ENCODE data around the gene OPTN.
"Not testable (repeated sequence)": the region's sequence is repeated elsewhere in the genome, so short reads cannot be mapped to it uniquely, and the experiment has no call there.

Gene OPTN

DNA sequence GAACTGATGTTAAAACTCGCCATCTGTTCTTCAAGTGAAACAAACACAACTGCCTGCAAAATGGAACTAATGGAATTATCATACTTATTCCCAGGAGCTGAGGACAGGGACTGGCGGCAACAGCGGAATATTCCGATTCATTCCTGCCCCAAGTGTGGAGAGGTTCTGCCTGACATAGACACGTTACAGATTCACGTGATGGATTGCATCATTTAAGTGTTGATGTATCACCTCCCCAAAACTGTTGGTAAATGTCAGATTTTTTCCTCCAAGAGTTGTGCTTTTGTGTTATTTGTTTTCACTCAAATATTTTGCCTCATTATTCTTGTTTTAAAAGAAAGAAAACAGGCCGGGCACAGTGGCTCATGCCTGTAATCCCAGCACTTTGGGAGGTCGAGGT is 36.7 kb downstream of the OPTN start:
- DNase-seq: no peak

DNA sequence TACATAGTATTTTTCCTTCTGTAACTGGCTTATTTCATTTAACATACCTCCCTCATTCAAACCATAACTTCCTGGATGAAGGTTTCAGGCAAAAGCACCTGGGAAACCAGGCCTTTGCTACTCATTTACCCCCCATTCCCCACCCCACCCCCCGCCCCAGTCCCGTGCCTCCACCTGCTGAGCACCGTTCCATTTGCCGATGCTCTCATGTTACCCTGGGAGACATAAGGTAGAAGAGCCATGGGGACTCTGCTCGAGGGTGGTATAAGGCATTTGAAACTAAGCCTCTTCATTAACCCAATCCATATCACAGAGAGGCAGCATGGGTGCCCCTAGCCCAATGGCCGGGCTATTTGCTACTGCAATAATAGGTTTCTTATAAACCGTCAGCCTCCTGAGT is 39.2 kb downstream of the OPTN start:
- DNase-seq: no peak

DNA sequence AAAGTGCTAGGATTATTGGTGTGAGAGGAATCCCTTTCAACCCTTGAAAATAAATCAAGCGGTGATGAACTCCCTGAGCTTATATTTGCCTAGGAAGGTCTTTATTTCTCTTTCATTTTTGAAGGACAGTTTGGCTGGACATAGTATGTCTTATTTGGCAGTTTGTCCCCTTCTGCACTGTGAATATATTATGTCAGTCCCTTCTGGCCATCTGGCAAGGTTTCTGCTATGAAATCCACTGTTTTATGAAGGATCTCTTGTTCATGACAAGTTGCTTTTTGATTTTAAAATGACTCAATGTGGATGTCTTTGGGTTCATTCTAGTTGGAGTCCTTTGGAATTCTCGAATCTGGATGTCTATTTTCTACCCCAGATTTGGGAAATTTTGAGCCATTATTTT is 39.7 kb downstream of the OPTN start:
- no peak for DNase-seq

DNA sequence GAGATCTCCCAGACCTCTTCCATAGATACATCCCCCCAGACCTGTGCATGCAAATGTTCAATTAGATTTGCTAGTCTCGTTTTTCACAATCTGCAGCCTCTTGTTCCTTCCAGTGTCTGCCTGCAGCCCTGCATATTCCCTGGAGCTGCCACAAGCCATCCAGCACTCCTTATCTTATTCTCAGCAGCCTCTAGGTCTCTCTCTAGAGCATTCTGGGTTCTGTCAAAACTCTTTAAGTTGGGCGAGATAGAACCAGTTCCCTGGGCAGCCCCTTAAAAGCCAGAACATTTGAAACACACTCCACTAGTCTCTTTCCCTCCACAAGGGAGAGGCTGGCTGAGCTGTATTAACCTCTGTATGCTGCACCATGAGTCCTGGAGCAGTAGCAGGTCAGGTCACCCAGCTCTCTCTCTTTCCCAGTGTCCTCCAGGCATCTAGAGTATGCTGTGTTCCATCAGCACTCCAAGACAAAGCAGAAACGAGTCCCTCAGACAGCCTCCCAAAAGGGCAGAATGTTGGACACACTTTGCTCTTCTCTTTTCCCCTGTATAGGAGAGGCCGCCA is 40.7 kb downstream of the OPTN start:
- DNase-seq: no peak

DNA sequence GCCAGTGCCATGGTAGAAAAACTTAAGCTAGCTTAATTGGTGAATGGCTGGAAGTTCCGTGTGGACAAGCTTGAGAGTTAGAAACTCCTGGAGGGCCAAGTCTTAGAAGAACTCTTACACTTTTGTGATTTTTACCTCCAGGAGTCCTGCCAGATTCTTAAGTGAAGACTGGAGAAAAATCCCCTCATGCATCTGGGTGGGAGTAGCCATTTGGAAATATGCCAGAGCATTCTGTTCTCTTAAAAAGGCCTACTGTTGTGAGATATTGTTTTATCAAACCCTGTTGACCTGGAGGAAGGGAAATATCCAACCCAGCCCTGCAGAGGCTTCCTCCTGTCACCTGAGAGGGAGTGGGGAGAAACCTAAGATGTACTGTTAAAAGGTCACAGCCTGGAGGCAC is 43.8 kb downstream of the OPTN start:
- no peak for DNase-seq

DNA sequence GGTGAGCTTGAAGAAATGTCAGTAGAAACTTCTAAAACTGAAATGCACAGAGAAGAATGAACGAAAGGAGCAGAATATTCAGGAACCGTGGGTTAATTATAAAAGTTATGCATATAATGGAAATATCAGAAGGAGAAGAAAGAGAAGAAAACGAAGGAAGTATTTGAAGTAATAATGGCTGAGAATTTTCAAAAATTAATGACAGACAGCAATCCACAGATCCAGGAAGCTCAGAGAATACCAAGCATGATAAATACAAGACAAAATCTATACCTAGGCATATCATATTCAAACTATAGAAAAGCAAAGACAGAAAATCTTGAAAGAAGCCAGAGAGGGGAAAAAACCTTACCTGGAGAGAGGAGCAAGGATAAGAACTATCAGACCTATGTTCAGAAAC is 44.9 kb downstream of the OPTN start:
- no peak for DNase-seq

DNA sequence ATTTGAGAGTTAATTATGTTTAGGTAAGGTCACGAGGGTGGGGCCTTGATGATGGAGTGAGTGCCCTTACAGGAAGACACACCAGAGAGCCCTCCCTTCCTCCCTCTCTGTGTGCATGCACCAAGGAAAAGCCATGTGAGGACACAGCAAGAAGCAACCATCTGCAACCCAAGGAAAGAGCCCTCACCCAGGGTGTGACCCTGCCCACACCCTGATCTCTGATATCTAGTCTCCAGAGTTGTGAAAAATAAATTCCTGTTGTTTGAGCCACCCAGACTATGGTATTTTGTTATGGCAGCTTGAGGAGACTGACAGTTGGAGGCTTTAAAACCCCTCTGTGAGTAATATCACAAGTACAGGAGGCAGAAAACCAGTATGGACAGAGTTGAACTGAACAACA is 46.4 kb downstream of the OPTN start:
- DNase-seq: no peak

DNA sequence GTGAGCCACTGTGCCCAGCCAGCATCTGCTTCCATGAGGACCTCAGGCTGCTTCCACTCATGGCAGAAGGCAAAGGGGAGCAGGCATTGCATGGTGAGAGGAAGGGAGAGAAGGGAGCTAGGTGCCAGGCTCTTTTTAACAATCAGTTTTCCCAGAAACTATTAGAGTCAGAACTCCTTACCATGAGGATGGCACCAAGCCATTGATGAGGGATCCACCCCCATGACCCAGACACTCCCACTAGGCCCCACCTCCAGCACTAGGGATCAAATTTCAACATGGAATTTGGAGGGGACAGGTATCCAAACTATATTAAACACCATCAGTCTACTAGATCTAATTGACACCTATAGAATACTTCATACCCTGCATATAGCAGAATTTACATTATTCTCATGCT is 47.2 kb downstream of the OPTN start:
- no peak for DNase-seq

DNA sequence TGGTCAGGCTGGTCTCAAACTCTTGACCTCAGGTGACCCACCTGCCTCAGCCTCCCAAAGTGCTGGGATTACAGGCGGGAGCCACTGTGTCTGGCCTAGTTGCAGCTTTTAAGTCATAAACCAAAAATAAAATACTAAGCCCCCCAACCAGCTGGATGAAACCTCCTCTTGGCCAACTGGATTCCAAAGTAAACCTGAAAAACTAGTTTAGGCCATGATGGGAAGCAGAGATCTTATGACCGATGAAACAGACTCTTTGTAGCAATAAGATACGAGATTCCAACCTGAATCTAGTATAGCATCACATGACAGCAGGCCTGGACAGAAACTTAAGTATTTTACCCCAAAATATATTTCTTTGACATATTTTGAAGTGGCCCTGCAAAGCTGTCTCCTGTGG is 52.3 kb downstream of the OPTN start:
- DNase-seq: no peak

DNA sequence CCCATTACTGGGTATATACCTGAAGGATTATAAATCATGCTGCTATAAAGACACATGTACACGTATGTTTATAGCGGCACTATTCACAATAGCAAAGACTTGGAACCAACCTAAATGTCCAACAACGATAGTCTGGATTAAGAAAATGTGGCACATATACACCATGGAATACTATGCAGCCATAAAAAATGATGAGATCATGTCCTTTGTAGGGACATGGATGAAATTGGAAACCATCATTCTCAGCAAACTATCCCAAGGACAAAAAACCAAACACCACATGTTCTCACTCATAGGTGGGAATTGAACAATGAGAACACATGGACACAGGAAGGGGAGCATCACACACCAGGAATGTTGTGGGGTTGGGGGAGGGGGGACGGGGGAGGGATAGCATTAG is 55.9 kb downstream of the OPTN start:
- not testable (repeated sequence) for DNase-seq

DNA sequence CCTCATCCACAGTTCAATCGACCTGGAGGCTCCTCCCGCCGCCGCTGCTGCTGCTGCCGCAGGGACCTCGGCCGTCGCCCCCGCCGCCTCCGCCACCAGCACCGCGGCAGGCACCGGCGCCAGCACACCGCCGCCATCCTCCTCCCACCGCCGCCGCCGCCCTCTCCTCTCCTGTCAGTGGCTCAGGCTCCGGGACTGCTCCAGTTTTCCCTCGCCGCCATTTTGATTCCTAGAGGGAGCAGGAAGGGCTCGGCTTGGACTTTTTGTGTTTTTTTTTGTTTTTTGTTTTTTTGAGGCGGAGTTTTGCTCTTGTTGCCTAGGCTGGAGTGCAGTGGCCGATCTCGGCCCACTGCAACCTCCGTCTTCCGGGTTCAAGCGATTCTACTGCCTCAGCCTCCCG is 58.4 kb downstream of the OPTN start:
- DNase-seq: no peak

DNA sequence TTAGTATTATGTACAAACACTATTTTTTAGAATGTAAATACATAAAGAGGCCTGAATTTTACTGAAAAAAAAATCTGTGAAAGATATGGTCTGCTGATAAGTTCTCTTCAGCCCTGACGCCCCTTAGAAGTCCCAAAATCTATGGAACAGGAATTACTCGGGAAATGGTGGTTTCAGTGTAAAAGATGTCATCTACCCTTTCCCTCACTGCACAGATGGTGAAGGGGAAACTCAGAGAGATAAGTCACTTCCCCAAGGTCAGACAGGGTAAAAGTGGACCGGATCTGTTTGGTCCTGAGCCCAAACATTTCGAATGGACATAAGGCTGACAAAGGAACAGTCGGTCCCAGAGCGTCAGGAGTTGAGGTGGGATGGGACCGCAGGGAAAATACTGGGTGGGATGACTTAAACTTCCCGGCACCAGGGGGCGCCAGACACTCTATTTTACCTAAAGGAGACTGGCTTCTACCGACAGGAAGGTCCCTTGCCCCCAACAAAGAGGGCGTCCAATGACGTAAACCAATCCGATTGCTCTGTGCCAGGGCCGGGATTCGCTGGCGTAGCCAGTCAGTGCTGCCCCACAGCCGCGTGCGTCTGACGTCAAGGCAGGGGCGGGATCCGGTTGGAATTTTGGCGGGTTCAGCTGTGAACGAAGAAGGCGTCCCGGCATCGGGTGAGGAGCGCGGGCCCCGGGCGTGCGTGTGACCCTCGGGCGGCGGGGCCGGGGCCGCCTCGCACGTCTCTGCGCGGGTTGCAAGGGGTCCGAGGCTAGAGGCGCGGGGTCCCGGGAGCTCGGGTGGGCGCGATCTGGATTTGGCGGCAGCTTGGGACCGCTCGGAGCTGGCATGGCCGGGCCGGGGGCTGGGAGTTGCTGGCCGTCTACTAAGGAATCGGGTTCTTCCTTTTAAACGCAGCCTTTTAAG is 61.2 kb downstream of the OPTN start, which contains the start of gene MCM10:
Gene MCM10, plus strand, starts transcription at position 625 of the 923 bp plus-strand sequence. CDS start 2,645 bp downstream, outside the sequence.
- peak; percentile 94 to 97 for DNase-seq

DNA sequence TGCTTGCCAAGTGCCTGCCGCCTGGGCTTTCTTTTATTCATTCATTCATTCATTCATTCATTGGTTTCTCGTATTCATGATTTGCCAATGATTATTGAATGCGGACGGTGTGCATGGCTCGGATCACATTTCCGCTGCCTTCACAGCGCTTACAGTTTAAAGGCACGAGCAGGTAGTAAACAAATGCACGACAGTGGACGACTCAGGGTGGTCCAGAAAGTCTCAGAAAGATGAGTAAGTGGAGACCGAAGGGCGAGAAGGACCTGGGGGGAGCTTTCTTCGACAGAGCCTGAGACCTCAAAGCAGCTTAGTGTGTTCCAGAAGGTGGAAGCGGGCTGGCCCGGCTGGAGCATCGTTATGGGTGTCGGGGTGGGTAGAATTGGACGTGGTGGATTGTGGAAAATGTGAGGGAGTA is 61.9 kb downstream of the OPTN start:
- DNase-seq: no peak

DNA sequence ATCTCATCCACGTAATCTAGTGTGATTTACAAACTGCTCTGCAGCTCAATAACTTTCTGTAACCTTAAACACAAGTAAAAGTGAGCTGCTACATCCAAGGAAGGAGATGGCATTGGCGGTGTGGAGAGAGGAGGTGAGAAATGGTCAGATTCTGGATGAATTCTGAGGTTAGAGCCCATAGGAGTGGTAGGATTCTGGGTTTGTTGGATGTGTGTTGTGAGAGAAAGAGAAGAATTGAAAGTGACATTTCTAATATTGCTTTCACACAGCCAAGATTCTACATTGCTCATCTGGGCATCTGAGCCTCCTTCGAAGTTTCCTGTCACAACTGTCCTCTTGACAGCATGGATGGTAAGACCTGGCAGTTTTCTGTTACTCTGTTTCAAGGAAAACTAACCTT is 63.9 kb downstream of the OPTN start:
- no peak for DNase-seq

DNA sequence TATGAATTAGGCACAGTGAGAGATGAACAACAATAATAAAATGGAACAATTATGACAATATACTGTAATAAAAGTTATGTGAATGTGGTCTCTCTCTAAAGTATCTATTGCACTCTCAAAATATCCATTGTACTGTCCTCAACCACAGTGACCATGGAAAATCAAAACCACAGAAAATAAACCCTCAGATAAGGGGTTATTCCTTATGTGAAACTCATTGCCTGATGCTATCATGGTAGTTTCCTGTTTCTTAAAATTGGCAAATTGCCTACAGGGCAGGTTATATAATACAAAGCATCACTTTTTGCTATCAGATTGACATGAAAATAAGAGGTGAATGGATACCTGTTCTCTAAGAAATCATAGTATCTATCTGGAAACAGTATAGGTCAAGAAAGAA is 65.2 kb downstream of the OPTN start:
- no peak for DNase-seq

DNA sequence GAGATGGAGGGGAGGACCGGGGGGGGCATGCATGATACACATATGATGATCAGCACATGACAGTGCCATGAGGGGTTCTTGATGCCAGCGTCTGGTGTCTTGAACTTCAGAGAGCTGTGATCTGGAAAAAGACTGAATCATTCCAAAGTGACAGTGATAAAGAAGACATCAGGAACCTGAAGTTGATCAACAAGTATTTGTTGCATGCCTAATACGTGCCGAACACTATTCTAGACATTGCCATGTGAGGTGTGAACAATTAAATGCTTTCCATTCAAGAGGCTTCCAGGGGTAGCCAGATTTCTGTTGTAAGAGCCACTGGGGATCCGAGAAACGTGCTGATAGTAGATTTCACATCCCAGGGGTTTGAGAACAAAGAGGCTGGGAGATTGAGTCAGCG is 67.6 kb downstream of the OPTN start:
- DNase-seq: no peak

DNA sequence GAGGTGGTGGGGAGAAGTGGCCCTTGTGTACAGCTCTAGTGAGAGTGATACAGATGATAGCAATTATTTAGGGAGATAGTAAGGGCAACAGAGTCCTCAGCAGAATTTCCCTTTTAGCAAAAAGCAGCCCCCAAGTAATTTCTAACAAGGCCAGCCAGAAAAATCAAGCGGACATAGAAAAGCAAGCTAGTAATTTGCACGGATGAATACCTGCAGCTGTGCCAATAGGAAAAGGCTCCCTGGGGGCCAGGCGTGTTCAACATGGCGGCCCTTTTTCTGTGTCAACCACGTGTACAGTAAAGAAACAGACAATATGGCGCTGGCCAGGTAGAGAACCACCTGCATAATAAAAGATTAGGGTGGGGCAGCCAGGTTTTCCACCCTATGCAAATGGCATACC is 68.8 kb downstream of the OPTN start:
- no peak for DNase-seq

DNA sequence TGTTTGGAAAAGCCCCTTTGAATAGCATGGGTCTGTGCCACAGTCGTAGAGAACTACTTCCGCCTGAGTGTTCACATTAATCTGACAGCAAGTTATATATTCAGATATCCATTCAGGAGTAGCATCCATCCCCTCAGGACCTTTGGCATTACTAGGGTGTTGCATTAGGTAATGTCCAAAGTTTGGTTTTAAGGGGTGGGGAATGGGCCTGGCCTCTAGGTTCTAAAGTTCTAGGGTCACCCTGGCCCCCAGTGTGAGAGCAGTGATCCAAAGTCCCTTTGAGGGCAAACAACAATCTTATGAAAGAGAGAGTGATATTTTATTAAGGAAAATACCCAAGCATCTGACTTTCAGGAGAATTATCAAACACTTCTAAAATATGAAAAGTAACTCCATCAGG is 73.7 kb downstream of the OPTN start:
- no peak for DNase-seq

DNA sequence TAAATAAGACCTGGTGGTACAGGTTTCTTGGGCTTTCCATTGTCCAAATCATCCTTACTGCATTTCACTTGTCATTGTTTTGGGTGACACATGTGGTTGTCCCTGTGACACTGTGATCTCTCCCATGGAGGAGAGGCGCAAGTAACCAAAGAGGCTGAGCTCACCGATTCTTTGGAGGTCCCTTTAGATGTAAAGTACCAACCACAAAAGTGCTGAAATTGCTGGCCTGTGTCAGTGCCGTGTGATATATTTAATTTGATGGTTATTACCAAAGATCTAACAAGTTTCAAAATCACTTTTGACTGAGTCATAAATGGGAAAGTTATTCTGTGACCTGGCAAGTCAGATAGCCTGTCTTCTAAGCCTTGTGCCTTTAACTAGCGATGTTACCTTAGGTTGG is 80.8 kb downstream of the OPTN start:
- no peak for DNase-seq

DNA sequence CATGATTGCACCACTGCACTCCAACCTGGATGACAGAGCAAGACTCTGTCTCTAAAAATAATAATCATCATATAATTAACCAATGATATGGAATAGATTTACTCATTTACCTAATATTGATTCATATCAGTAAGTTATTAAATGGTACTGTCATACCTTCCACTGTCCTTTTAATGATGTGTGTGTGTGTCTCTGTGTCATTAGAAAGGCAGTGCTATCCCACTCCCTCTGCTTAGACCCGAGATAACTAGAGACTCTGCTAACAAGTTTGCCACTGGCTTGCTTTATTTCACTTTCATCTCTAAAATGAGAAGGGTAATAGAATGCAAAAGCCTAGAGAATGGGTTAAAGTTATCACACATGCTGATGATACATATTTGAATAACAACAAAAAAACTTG is 82.5 kb downstream of the OPTN start:
- no peak for DNase-seq

DNA sequence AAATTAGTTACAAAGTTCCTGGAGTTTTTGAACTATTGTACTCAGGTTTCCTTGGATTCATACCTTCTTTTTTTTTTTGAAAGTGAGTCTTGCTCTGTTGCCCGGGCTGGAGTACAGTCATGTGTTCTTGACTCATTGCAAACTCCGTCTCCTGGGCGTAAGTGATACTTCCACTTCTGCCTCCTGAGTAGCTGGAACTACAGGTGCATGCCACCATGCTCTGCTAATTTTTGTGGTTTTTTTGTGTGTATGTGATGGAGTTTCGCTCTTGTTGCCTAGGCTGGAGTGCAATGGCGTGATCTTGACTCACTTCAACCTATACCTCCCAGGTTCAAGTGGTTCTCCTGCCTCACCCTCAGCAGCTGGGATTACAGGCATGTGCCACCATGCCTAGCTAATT is 83.7 kb downstream of the OPTN start:
- no peak for DNase-seq

DNA sequence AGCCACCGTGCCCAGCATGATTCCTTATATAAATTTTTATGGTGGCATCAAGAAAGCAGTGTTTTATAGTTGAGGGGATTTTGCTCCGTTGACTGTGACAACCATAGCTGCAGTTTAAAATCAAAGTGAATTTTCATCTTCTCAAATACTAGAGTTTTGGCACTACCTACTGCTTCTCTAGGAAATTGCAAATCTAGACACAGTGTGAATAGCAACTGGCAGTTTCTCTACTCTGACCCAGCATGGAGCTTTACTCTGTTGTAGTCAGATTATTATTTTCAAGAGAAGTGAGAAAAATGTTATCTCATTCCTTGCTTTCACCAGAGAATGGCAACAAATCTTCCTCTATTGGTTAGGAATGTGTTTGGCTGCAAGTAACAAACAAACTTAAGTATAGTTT is 84.3 kb downstream of the OPTN start:
- no peak for DNase-seq

DNA sequence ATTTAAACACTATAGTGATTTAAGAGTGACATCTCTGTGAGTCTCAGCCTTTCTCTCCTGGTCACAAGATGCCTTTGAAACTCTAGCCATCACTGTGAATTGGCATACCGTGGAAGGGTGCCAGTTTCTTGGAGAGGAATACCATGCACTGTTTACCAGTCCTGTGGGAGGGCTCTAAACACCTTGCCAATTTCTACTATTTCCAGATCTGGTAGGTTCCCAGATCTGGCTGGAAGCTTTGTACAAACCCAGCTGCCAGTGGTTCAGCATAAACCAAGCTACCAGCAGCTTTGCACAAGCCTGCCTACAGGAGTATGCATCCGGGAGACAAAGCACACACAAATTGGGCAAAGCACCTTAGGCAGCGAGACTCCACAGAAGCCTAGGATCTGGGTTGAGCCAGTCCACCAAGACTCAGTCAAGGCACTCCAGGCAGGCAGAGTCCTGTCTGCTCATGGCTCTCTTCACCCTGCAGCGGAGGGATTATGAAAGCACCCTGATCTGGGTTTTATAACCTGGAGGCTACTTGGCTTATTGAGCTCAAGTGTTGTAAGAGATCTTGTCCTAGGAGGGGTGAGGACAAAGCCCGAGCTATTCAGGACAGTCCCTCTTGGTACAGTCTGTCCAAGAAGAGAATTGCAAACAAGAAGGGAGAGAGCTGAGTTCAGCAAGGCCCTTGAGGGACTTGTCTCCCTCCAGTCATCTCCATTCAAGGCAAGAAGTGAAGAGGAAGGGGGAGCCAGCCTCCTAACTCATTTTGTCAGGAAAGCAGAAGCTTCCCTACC is 85.0 kb downstream of the OPTN start:
- no peak for DNase-seq

DNA sequence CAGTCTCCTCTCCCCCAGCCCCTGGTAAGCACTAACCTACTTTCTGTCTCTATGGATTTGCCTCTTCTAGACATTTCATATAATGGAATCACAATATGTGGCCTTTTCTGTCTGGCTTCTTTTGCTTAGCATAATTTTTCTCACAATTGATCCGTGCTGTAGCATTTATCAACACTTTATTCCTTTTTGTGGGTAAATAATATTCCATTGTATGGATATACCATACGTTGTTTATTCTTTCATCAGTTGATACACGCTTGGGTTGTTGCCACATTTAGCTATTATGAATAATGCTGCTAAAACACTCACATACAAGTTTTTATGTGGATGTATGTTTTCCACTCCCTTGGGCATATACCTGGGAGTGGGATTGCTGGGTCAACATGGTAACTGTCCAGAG is 87.2 kb downstream of the OPTN start:
- DNase-seq: no peak

Data from cerebellar nuclear complex (tissue), 1 donor.